DND-41 (cell line): ENCODE measurements around the gene FAM13A.

Experiments
- EZH2 ChIP-seq: IDR thresholded peaks from 3 replicates; pipeline ENCODE4 v1.6.1; 2012; ENCODE audit warnings: borderline replicate concordance, low read depth, mild to moderate bottlenecking, moderate library complexity, low read length, inconsistent platforms; ENCODE audit not compliant: severe bottlenecking
- TF ChIP-seq, protein P1 (sequence below): IDR thresholded peaks from 2 replicates; pipeline ENCODE4 v1.5.1; 2012; ENCODE audit warnings: borderline replicate concordance, low read length, moderate library complexity, mild to moderate bottlenecking; ENCODE audit not compliant: poor library complexity, severe bottlenecking; ENCODE audit errors: extremely low read depth

- TF ChIP-seq, protein P1, sequence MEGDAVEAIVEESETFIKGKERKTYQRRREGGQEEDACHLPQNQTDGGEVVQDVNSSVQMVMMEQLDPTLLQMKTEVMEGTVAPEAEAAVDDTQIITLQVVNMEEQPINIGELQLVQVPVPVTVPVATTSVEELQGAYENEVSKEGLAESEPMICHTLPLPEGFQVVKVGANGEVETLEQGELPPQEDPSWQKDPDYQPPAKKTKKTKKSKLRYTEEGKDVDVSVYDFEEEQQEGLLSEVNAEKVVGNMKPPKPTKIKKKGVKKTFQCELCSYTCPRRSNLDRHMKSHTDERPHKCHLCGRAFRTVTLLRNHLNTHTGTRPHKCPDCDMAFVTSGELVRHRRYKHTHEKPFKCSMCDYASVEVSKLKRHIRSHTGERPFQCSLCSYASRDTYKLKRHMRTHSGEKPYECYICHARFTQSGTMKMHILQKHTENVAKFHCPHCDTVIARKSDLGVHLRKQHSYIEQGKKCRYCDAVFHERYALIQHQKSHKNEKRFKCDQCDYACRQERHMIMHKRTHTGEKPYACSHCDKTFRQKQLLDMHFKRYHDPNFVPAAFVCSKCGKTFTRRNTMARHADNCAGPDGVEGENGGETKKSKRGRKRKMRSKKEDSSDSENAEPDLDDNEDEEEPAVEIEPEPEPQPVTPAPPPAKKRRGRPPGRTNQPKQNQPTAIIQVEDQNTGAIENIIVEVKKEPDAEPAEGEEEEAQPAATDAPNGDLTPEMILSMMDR = no peak
- no peak for TF ChIP-seq EZH2
These were observed 42.5 kb upstream of the FAM13A start for GRCh38 chr4:89099471-89099870.
